KMS-11 (cell line): ENCODE measurements around the gene TECPR2.
"Not testable (repeated sequence)": the region's sequence is repeated elsewhere in the genome, so short reads cannot be mapped to it uniquely, and the experiment has no call there.

ENCODE experiments used
- H2AFZ ChIP-seq: fragments of 200-600 bp; sonication (generic); 2 replicates; pipeline ENCODE4 v1.6.1; 2016; ENCODE audit warnings: antibody characterized with exemption, mixed run types, low read depth
- H3K27ac ChIP-seq: fragments of 200-600 bp; sonication (generic); 2 replicates; pipeline ENCODE4 v1.6.1; 2016; ENCODE audit warnings: mild to moderate bottlenecking, mixed run types
- H3K27me3 ChIP-seq: fragments of 200-600 bp; sonication (generic); 2 replicates; pipeline ENCODE4 v1.6.1; 2017; ENCODE audit warnings: mild to moderate bottlenecking, low read depth, mixed run types, moderate library complexity; ENCODE audit not compliant: insufficient read depth
- H3K36me3 ChIP-seq: fragments of 200-600 bp; sonication (generic); 2 replicates; pipeline ENCODE4 v1.6.1; 2017; ENCODE audit warnings: mild to moderate bottlenecking, mixed run types; ENCODE audit not compliant: insufficient read depth
- H3K4me1 ChIP-seq: fragments of 200-600 bp; sonication (generic); 2 replicates; pipeline ENCODE4 v1.6.1; 2016; ENCODE audit warnings: mild to moderate bottlenecking, low read depth, mixed run types; ENCODE audit not compliant: poor library complexity, severe bottlenecking
- H3K4me2 ChIP-seq: fragments of 200-600 bp; sonication (generic); 2 replicates; pipeline ENCODE4 v1.7.0; 2016; ENCODE audit warnings: mild to moderate bottlenecking, mixed run types
- H3K4me3 ChIP-seq: fragments of 200-600 bp; sonication (generic); IDR thresholded peaks from 2 replicates; pipeline ENCODE4 v1.6.1; 2017; ENCODE audit warnings: low read depth, low read length, mixed read lengths; ENCODE audit not compliant: insufficient read depth
- H3K79me2 ChIP-seq: fragments of 200-600 bp; sonication (generic); 2 replicates; pipeline ENCODE4 v1.6.1; 2016; ENCODE audit warnings: low read depth, mixed run types; ENCODE audit not compliant: insufficient read depth
- H3K9ac ChIP-seq: fragments of 200-600 bp; sonication (generic); 2 replicates; pipeline ENCODE4 v1.6.1; 2016; ENCODE audit warnings: mild to moderate bottlenecking, mixed run types
- H4K20me1 ChIP-seq: fragments of 200-600 bp; sonication (generic); 2 replicates; pipeline ENCODE4 v1.6.1; 2016; ENCODE audit warnings: mild to moderate bottlenecking, mixed run types; ENCODE audit not compliant: insufficient read depth
- CTCF ChIP-seq: fragments of 200-600 bp; sonication (generic); conservative IDR thresholded peaks from 2 replicates; pipeline ENCODE4 v1.6.1; 2017; ENCODE audit warnings: low read depth, mild to moderate bottlenecking, antibody characterized with exemption, low read length, moderate library complexity, mixed read lengths

TECPR2 gene

GRCh38 chr14:102544046-102544746, 181.5 kb downstream of the TECPR2 start:
- Histone ChIP-seq H3K9ac (no peak overlapping the region), H3K36me3 (no peaks in the 10 kb centered on the region), H3K4me2 (no peak overlapping the region), H3K79me2 (no peaks in the 10 kb centered on the region), H4K20me1 (no peaks in the 10 kb centered on the region), H3K27me3 (peaks cover 20% of the 10 kb centered on the region; the same call in 1 of the 2 replicates), H3K4me3 (no peak overlapping the region), H2AFZ (no peak overlapping the region), H3K27ac (no peak overlapping the region), H3K4me1 (no peaks in the 10 kb centered on the region)
- TF ChIP-seq CTCF, result no peak

GRCh38 chr14:102544747-102545460, 182.2 kb downstream of the TECPR2 start:
- H3K36me3 ChIP-seq, result no peaks in the 10 kb centered on the region
- no peak overlapping the region for H2AFZ ChIP-seq
- peaks cover 20% of the 10 kb centered on the region; the same call in 1 of the 2 replicates for H3K27me3 ChIP-seq
- H4K20me1 ChIP-seq, result no peaks in the 10 kb centered on the region
- H3K79me2 ChIP-seq, result no peaks in the 10 kb centered on the region
- H3K9ac ChIP-seq, result no peak overlapping the region
- H3K4me2 ChIP-seq, result no peak overlapping the region
- no peak overlapping the region for H3K27ac ChIP-seq
- H3K4me3 ChIP-seq, result no peak overlapping the region
- H3K4me1 ChIP-seq, result no peaks in the 10 kb centered on the region
- TF ChIP-seq CTCF, result no peak

GRCh38 chr14:102545461-102546265, 182.9 kb downstream of the TECPR2 start:
- Histone ChIP-seq H3K27me3 (peaks cover 20% of the 10 kb centered on the region; the same call in 1 of the 2 replicates), H3K36me3 (no peaks in the 10 kb centered on the region), H3K4me3 (no peak overlapping the region), H3K9ac (no peak overlapping the region), H2AFZ (no peak overlapping the region), H4K20me1 (no peaks in the 10 kb centered on the region), H3K4me2 (no peak overlapping the region), H3K27ac (no peak overlapping the region), H3K4me1 (no peaks in the 10 kb centered on the region), H3K79me2 (no peaks in the 10 kb centered on the region)
- no peak for TF ChIP-seq CTCF

- no peak overlapping the region for H3K4me3 ChIP-seq
- H2AFZ ChIP-seq, result no peak overlapping the region
- no peaks in the 10 kb centered on the region for H3K4me1 ChIP-seq
- peaks cover 16% of the 10 kb centered on the region; the same call in 1 of the 2 replicates for H3K27me3 ChIP-seq
- no peaks in the 10 kb centered on the region for H4K20me1 ChIP-seq
- H3K79me2 ChIP-seq, result no peaks in the 10 kb centered on the region
- no peak overlapping the region for H3K9ac ChIP-seq
- no peak overlapping the region for H3K4me2 ChIP-seq
- no peak for TF ChIP-seq CTCF
- H3K27ac ChIP-seq, result no peak overlapping the region
- no peaks in the 10 kb centered on the region for H3K36me3 ChIP-seq
These were observed 186.0 kb downstream of the TECPR2 start for GRCh38 chr14:102548616-102549240.

GRCh38 chr14:102550927-102551401, 188.2 kb downstream of the TECPR2 start:
- not testable (repeated sequence) for H3K4me1 ChIP-seq, H3K9ac ChIP-seq, H3K27ac ChIP-seq, H3K36me3 ChIP-seq, H3K4me3 ChIP-seq, H4K20me1 ChIP-seq, H3K4me2 ChIP-seq, H3K79me2 ChIP-seq, H2AFZ ChIP-seq, H3K27me3 ChIP-seq
